ENCODE measurements around the gene POLR3F.
A peak's percentile ranks its signal among the peaks of the same experiment; 100 is the strongest.
"Not testable (repeated sequence)": the region's sequence is repeated elsewhere in the genome, so short reads cannot be mapped to it uniquely, and the experiment has no call there.

Gene POLR3F, protein sequence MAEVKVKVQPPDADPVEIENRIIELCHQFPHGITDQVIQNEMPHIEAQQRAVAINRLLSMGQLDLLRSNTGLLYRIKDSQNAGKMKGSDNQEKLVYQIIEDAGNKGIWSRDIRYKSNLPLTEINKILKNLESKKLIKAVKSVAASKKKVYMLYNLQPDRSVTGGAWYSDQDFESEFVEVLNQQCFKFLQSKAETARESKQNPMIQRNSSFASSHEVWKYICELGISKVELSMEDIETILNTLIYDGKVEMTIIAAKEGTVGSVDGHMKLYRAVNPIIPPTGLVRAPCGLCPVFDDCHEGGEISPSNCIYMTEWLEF

DNA sequence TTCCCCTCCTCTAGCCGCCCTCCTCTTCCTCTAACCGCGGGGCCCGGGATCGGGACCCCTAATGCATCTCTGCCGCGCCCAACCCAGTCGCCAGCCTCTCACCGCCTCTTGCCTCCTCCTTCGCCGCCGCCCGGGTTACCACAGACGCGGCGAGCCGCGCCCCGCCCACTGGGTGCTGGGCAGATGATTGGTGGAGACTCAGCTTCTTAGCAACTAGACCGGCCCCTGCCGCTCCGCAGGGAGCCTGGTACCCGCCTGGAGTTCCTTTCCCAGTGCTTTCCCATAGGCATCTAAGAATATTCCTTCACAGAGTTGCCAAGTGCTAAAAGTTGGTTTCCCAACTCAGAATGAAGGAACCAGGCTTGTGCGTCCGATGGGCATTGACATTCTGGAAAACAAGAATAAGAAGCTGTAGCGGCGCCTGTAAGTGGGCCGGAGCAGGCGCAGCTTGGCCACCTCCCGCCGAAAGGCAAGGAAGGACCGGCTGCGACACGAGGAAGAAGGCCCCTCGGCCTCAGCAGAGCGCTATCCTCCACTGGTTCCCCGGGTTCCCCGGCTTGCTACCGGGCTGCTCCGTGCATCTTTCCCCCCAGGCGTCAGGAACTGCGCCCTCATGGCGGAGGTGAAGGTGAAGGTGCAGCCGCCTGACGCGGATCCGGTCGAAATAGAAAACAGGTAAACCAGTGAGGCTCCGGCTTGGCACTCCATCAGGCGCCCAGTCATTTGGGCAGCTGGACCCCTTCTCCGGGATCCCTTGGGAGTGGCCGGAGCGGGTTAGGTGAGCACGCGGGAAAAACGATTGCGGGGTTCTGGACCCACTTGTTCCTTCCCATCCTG is at the start of gene POLR3F, which contains the start of gene DZANK1:
POLR3F (plus strand) TSS at position 497 of the 837 bp plus-strand sequence; CDS start at position 614, 117 bp downstream.
DZANK1 (minus strand) TSS at position 137 of the 837 bp plus-strand sequence. CDS start 1,672 bp downstream, outside the sequence.
- peak; percentile 98 for DNase-seq

DNA sequence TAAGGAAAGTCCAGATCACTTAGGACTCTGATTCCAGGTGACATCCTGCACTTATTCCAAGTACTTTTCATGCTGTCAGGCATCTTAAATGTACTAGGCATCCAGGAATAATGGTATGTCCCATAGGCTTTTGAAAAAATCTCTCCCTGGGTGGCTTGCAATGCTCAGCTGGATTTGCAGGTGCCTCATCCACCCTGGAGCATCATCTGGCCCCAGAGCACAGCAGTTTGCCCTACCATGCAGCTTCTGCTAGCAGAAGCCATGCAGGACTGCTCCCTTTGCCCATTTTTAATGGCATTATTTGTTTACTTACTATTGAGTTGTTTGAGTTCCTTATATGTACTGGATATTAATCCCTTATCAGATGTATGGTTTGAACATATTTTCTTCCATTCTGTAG is 45.6 kb upstream of the POLR3F start:
- DNase-seq = no peak

DNA sequence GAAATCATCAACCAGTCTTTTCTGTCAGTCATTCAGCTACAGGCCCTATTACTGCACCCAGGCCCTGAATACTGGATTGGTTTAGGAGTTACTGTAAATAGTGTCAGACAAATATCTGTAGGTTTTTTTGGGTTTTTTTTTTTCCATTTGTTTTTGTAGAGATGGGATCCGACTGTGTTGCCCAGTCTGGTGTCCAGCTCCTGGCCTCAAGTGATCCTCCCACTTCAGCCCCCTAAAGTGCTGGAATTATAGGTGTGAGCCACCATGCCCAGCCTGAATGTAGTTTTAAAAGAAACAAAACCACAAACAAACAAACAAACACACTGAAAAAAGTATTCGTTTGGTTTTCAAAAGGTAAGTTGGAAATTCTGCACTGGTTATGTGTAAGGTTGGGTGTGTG is 40.0 kb upstream of the POLR3F start:
- DNase-seq = no peak

DNA sequence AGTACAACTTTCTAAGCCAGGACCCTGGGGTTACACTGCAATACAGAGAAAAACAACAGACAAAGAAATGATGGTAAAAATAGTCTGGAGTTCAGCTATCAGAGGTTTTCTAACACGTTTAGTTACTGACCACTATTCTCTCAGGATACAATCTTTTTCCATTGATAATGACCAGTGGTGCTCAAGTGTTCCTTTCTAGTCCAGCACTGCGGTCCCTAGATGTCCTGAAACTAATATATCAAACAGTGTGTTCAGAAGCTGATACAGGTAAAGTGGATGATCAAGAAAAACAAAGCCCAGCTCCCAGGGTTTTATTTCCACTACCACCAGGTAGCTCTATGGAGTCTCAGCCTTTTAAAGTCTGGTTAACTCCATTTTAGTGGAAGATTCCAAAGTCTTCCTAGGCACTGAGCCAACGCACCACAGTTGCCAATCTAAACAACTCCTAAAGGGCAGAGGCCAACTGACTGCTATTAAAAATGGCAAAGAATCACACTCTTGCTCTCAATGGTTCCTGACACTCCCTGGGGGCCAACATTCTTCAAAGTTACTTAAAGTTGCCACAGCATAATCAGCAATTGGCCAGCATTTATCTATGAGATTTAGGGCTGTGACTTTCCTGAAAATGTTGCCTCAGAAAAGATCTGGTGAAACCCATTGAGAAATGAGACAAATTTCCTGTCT is 38.6 kb upstream of the POLR3F start:
- no peak for DNase-seq

DNA sequence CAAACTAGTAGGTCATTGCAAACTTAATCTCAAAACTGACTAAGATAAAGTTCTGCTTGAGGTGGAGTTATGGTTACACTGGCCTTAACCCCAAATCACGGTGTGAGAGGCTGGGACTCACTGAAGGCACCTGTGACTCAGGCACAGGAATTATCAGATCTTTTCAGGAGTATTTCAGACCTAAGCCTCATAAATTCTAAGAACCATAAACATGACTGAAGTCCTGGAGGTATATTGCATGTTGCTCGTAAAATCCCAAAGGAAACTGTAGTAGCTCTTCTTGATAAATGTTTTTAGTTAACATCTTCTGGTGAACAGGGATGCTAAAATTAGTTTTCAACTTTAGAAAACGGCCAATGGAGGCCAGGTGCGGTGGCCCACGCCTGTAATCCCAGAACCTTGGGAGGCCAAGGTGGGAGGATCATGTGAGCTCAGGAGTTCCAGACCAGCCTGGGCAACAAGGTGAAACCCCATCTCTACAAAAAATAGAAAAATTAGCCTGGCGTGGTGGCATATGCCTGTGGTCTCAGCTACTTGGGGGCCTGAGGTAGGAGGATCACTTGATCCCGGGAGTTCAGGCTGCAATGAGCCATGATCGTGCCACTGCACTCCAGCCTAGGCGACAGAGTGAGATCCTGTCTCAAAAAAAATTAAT is 36.9 kb upstream of the POLR3F start:
- DNase-seq = no peak

DNA sequence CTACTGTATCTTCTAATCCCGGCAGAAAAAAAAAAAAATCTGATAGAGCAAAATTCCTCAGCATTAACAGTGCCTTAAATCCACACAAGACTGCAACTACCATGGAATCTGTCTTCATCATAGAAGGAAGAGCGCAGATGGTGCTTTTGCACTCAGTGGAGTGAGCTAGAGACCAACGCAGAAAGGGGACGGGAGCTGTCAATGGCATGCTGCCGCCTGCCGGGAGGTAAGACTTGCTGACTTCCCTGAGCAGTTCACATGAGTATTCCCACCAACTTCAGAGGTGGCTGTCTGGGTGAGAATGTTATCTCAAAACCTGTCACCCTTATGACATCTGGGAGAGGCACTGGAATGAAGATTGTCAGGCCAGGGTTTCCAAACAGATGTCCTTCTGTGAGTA is 36.0 kb upstream of the POLR3F start:
- DNase-seq = peak; percentile 63

DNA sequence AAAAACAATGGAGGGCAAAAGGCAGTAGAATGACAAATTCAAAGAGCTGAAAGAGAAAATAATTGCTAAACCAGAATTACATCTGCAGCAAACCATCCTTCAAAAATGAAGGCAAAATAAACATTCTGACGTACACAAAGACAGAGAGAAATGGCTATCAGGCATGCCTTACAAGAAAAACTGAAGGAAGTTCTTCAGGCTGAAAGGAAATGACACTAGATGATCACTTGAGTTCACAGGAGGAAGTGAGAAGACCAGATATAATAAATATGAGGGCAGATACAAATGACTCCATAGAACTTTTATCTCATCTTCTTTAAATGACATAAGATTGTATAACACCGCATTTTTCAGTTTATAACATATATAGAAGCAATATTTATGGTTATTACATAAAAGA is 30.3 kb upstream of the POLR3F start:
- DNase-seq = no peak

DNA sequence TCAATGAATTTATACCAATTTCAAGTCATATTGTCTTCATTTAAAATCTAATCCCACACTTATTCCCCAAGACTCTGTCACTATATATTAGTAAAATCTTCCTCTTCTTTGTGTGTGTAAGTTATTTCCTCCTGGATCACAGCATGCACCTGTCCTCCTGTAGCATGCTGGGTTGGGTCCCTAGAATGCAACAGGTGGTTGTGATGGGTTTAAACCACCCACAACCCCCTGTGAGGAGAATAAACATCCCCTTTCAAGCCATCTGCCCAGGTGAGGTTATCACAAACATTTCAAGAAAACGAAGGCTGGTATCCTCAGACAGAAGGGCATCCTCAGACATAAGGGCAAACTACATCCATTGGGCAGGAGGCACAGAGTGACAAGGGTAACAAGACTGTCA is 26.8 kb upstream of the POLR3F start:
- DNase-seq = no peak

DNA sequence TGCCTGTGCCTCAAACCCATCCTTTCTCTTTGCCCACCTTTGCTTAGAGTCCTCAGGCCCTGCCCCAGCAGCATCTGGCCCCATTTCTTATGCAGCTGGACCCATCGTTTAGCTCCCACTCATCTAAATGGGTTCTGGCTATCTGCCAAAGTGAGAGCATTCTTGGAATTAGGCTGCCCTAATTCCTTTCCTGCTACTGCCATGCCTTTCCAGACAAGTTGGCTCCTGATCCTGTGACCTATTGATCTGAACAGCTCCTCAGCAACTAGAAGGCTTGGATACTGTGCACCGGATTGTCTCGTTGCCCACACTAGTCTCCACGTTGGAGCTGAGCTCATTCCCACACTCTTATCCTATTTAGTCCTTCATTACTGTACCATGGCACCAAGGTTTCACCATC is 23.3 kb upstream of the POLR3F start:
- DNase-seq = no peak

DNA sequence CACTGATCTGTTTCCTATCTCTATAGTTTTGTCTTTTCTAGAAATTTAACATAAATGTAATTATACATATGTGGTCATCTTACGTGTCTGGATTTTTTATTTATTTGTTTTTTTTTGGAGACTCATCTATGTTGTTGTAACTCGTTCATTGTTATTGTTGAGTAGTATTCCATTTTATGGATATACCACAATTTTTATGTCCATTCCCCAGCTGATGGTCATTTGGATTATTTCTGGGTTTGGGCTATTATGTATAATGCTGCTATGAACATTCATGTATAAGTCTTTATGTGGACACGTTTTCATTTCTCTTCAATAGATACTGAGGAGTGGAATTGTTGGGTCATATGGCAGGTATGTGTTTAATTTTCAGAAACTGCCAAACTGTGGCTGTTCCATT is 10.6 kb upstream of the POLR3F start:
- no peak for DNase-seq

DNA sequence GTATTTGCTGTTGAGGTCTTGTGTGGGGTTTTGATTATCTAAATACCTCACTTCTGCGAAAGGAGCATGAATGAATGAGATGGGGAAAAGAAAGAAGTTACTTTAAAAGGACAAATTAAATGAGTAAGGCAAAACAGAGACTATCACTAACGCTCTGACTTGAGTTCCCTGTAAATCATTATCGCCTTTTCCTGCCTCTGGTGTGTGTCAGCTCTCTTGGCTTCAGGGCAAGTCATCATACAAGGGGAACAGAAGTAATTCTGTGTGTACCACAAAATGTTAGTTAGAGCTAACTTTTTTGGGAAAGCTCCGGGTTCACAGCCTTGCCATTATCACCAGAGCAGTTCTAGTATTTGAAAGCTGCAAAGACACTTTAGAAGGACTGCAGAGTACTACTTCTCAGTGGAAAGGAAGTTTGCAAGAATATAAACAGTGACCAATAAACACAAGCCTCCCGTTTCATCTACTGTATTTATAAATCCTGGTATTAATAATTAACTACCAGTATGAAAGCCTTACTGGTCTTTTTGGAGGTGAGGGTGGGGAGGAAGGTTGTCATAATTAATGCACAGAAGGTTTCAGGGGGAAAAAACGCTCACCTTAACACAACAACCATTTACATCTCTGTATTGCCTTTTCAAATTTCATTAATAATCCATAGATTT is 1.5 kb upstream of the POLR3F start:
- no peak for DNase-seq

DNA sequence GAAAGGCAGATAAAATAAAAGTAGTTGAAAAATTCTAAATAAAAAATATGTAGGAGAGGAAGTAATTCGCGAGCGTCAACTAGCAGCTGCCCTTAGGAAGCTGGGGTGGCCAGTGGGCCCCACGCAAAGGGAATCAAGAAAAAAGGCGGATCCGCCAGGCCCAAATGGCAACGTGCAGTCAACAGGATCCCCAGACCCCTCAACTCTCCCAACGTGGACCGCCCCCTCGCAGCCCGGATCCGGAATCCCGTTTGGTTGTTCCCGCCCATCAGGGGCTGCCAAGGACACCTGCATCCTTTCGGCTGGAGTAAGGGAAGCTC is 656 bp upstream of the POLR3F start:
- DNase-seq = no peak

DNA sequence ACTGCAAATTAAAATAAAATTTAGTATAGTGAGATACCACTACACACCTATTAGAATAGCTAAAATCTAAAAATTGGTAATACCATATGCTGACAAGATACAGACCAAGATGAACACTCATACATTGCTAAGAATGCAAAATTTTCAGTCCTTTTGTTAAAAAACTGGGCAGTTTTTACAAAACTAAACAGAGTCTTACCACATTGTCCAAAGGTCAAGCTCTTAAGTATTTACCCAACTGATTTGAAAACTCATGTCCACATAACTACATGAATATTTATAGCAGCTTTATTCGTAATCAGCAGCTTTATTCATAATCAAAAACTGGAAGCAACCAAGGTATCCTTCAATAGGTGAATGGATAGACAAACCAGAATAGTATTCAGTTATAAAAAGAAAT is 10.0 kb downstream of the POLR3F start:
- DNase-seq = no peak

DNA sequence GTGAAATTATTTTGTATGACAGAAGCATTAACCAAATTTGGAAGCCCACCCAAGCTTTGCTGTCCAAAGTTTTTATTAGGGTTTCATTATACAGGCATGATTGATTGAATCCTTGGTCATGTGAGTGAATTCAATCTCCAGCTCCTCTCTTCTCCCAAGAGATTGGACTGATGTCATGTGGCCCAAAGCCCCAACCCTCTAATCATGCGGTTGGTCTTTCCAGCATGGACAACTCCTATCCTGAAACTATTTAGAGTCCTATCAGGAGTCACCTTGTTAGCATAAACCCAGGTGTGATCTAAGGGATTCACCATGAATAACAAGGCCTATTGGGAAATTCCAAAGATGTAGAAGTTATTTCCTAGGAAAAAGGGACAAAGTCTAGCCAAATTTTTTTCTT is 10.6 kb downstream of the POLR3F start:
- DNase-seq = no peak

DNA sequence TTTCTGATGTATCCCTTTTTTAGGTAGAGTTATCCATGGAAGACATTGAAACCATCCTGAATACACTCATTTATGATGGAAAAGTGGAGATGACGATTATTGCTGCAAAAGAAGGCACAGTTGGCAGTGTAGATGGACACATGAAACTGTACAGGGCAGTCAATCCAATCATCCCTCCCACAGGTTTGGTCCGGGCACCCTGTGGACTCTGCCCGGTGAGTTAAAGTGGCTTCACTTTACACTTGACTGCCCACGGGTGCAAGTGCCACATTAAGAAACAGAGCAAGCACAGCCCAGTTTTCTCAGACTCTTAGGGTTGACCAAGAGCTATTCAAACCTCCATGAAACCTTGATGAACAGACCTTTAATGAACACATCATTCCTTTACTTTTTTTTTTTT is 14.4 kb downstream of the POLR3F start:
- DNase-seq = no peak

DNA sequence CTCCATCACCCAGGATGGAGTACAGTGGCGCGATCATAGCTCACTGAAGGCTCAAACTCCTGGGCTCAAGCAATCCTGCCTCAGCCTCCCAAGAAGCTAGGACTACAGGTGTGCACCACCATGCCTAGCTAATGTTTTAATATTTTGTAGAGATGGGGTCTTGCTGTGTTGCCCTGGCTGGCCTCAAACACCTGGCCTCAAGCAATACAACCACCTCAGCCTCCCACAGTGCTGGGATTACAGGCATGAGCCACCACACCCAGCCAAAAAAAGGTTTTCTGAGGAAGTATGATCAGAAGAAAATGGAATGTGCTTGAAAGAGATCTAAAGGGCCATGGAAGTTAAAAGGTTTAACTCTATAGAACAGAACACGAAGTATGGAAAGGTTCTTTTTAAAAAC is 21.1 kb downstream of the POLR3F start:
- DNase-seq = no peak

DNA sequence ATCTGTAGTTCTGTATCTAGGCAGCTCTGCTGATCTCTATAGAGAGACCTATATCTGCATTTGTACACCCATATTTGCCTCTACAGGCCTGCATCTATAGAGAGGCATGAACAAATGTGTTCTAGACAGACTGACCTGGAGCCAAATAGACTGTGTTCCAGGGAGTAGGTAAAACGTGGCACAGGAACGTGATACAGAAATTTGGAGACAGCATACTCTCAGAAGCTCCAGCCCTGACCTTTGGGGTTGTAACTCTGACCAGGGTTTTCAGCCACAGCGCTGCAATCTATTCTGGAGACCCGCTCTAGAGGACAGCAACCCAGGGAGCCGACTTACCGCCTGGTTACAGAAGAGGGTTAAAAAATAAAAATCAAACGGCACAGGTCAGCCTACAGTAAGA is 28.9 kb downstream of the POLR3F start:
- DNase-seq = no peak

DNA sequence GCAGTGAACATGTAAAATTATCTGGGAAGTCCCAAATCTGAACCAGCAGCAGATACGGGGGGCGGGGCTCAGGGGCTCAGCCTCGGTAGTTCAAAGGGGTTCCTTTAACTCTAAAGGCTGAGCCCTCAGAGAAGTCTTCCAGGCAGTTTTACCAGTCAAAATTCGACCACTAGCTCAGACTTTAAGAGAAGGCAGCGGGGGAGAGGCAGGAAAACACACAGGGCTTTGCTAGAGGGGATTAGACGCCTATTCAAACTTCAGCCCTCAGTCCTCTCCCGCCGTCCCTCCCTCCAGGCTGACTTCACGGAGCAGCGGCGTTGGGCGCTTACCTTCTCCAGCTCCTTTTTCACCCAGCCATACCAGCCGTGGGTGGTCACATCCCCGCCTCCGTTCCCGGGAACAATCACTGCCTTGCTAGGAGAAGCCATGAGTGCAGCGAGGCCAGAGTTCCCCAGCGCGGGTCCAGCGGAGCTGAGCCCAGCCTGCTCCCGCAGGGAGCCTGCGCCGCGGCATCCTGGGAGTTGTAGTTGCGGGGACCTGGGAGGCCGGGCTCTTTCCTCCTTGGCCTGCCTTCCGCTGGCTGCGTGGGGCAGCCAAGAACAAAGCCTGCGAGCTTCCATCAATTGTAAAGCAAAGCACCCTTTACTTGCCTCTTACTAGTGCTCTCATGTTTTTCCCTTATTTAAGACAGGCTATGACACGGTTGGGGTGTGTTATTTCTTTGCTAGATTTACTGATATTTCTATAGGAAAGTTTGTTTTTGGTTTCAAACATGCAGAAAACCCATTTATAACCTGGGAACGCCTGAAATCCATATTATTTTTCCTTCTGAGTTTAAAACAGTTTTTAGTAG is 29.8 kb downstream of the POLR3F start, which contains the start of gene RBBP9:
RBBP9 (minus strand) TSS at position 486 of the 853 bp plus-strand sequence; CDS start at position 428, 58 bp downstream.
- peak; percentile 94 for DNase-seq

DNA sequence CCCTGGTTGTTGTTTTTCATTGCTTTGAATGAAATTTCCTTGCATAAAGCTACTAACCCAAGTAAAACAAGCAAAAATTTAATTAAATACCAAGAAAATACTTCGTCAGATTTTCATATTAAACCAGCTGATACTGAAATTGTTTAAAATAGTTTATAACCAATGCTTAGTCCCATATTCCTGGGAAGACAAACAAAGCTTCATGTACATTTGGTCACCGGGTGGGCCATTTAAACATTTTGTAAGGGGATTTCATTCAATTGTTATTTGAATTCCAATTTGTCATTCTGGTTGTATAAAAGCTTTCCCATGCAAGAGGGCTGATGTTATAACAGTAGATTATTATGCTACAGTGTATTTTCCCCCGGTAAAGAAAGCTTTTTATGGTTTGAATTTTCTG is 30.4 kb downstream of the POLR3F start:
- no peak for DNase-seq

DNA sequence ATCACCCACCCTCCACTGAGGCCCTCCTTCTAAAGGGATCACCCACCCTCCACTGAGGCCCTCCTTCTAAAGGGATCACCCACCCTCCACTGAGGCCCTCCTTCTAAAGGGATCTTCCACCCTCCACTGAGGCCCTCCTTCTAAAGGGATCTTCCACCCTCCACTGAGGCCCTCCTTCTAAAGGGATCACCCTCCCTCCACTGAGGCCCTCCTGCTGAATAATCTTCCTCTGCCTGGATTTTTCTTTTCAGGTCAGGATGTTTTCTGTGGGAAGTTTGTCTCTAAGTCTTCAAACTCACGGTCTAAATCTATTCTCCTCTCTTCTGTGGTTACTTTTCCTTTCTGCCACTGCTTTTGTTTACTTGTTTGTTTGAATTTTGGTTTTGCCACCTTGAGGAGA is 34.5 kb downstream of the POLR3F start:
- DNase-seq = not testable (repeated sequence)

DNA sequence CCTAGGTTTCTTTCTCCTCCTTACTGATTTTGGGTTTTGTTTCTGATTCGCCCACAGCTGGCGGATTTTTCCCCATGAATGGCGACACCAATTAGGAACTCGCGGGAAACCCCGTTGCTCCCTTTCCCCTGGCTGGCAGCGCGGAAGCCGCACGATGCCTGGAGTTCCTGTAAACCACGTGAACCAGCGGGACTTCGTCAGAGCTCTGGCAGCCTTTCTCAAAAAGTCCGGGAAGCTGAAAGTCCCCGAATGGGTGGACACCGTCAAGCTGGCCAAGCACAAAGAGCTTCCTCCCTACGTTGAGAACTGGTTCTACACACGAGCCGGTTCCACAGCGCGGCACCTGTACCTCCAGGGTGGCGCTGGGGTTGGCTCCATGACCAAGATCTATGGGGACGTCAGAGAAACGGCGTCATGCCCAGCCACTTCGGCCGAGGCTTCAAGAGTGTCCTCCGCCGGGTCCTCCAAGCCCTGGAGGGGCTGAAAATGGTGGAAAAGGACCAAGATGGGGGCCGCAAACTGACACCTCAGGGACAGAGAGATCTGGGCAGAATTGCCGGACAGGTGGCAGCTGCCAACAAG is 37.4 kb downstream of the POLR3F start:
- no peak for DNase-seq
